Keratinocyte (primary cell): ENCODE data around the gene SH2B3.

Experiments
- CTCF ChIP-seq, 3 experiments: IDR thresholded peaks in 1 of 3; conservative IDR thresholded peaks in 1 of 3; optimal IDR thresholded peaks in 1 of 3; 2 replicates in 2 of 3; 3 replicates in 1 of 3; pipeline versions ENCODE3 to v1.5.1; 2011; ENCODE audit warnings: low read length in 3 of 3, mild to moderate bottlenecking in 3 of 3, moderate library complexity in 2 of 3, control low read depth in 1 of 3, inconsistent platforms in 1 of 3; ENCODE audit not compliant: insufficient read depth in 2 of 3; ENCODE audit errors: extremely low read depth in 1 of 3
- EZH2 ChIP-seq: IDR thresholded peaks from one replicate; pipeline ENCODE4 v1.6.1; 2012; ENCODE audit warnings: inconsistent platforms, mild to moderate bottlenecking, low read length, moderate library complexity

GRCh38 chr12:111494676-111495075, 89.0 kb downstream of the SH2B3 start:
- TF ChIP-seq CTCF (optimal IDR thresholded peaks at IDR 0.05 in 1 of 3, IDR thresholded peaks at IDR 0.05 in 1 of 3, conservative IDR thresholded peaks at IDR 0.05 in 1 of 3; ENCODE audit: extremely low read depth in 1 of 3, insufficient read depth in 2 of 3, low read length in 3 of 3) (no peak), EZH2 (no peak)
